GM12801 (cell line): ENCODE data around the gene PSMA6.

ENCODE experiments used
- TF ChIP-seq, protein P1 (sequence below): IDR thresholded peaks from one replicate; pipeline ENCODE4 v1.5.1; 2011; ENCODE audit warnings: control low read depth; ENCODE audit not compliant: insufficient read length; ENCODE audit errors: extremely low read depth

Gene PSMA6

GRCh38 chr14:35286003-35286600 lies 6.1 kb upstream of the PSMA6 start:
- TF ChIP-seq, protein P1, sequence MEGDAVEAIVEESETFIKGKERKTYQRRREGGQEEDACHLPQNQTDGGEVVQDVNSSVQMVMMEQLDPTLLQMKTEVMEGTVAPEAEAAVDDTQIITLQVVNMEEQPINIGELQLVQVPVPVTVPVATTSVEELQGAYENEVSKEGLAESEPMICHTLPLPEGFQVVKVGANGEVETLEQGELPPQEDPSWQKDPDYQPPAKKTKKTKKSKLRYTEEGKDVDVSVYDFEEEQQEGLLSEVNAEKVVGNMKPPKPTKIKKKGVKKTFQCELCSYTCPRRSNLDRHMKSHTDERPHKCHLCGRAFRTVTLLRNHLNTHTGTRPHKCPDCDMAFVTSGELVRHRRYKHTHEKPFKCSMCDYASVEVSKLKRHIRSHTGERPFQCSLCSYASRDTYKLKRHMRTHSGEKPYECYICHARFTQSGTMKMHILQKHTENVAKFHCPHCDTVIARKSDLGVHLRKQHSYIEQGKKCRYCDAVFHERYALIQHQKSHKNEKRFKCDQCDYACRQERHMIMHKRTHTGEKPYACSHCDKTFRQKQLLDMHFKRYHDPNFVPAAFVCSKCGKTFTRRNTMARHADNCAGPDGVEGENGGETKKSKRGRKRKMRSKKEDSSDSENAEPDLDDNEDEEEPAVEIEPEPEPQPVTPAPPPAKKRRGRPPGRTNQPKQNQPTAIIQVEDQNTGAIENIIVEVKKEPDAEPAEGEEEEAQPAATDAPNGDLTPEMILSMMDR: no peak

DNA sequence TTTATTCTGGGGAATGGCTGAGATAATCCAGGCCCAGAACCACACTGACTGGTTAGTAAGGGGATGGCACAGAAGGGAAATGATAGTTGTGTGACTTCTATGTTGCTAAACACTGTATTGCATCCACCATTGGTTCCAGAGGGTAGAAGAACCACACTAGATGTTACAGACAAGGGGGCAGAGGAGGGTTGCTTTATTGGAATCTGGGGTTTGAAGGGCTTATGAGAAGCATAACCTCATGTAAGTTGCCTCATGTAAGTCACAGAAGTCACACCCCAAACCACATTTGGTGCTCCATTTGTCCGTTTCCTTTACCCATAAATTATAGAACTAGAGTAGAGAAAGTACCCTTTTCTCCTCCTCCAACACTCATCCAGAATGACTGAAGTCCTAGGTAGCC lies 5.5 kb upstream of the PSMA6 start:
- TF ChIP-seq, protein P1: no peak

DNA sequence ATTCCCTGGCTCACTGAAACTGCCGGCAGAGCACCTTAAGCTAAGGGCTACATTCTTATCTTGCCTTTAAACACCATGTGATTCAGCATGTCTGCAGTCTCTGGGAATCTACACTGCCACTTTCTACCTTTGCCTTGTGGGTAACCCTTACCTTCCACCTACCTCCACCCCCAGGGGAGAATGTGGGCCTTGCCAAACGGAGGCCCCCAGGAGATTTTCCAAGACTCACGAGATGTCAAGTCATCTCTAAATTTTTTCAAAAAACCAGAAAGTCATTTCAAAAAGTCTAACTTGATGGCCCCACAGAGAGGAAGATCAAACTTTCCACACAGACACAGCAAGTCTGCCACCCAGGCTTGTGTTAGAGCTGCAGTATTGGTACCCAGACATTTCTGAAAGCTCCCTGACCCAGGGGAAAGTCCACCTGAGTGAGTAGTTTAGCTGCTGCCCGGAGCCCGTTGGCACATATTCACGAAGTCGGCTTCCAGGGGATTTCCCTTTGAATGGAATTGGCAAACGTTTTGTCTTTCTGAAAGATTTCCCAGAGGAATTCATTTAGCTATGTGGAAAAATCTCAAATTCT lies 4.7 kb upstream of the PSMA6 start:
- TF ChIP-seq, protein P1: no peak

GRCh38 chr14:35289623-35290022 lies 2.6 kb upstream of the PSMA6 start:
- TF ChIP-seq, protein P1: no peak

GRCh38 chr14:35292770-35293561 lies 784 bp downstream of the PSMA6 start:
- TF ChIP-seq, protein P1: no peak

- TF ChIP-seq, protein P1: no peak
These were observed 3.6 kb downstream of the PSMA6 start for GRCh38 chr14:35295845-35296161.

DNA sequence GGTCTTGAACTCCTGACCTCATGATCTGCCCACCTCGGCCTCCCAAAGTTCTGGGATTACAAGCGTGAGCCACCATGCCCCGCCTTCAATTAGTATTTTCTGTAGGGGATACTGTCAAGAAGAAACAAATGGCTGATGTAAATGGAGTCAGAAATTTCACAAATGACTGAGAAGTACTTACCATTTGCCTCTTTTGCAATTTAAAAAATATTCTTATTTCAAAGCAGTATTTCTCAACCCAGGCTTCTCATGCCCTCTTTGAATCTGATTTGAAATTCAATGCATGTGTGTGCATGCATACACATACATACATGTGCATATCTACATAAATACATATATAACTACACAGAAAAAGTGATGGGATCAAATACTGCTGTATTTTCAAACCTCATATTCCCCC lies 4.4 kb downstream of the PSMA6 start:
- TF ChIP-seq, protein P1: no peak
